ENCODE measurements around the gene PLEKHO1.
A peak's percentile ranks its signal among the peaks of the same experiment; 100 is the strongest.
"Not testable (repeated sequence)": the region's sequence is repeated elsewhere in the genome, so short reads cannot be mapped to it uniquely, and the experiment has no call there.

PLEKHO1 gene

DNA sequence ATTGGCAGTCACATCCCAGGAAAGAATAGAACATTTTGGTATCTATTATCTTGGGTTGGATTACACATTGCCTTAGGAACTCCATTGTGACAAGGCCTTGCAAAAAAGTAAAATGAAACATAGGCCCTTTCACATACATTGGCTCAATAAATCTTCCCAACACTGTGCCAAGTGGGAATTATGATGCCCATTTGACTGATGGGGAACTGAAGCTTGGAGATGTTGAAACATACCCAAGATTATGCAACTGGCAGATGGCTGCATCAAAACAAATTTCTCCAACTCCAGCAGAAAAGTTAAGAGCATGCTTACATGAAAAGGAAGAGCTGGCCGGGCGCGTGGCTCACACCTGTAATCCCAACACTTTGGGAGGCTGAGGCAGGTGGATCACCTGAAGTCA lies 26.9 kb downstream of the PLEKHO1 start:
- no peak for DNase-seq

DNA sequence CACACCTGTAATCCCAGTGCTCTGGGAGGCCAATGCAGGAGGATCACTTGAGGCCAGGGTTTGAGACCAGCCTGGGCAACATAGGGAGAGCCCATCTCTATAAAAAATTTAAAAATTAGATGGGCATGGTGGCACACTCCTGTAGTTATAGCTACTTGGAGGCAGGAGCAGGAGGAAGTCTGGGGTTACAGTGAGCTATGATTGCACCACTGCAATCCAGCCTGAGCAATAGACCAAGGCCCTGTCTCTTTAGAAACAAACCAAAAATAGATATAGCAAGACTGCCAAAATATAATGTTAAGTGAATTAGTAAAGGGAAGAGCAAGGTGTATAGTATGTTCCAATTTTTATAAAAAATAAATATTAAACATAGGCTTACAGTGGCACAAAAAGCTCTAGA lies 28.8 kb downstream of the PLEKHO1 start:
- no peak for DNase-seq

- no peak for DNase-seq
Measured at GRCh38 chr1:150179867-150180266, 30.2 kb downstream of the PLEKHO1 start.

- DNase-seq = no peak
Measured at GRCh38 chr1:150180474-150180873, 30.8 kb downstream of the PLEKHO1 start.

- no peak for DNase-seq
Measured at GRCh38 chr1:150182247-150182646, 32.5 kb downstream of the PLEKHO1 start.

GRCh38 chr1:150183061-150183460 lies 33.3 kb downstream of the PLEKHO1 start:
- DNase-seq = no peak

GRCh38 chr1:150185481-150185880 lies 35.8 kb downstream of the PLEKHO1 start:
- DNase-seq = no peak

GRCh38 chr1:150186438-150186788 lies 36.7 kb downstream of the PLEKHO1 start:
- DNase-seq = not testable (repeated sequence)

DNA sequence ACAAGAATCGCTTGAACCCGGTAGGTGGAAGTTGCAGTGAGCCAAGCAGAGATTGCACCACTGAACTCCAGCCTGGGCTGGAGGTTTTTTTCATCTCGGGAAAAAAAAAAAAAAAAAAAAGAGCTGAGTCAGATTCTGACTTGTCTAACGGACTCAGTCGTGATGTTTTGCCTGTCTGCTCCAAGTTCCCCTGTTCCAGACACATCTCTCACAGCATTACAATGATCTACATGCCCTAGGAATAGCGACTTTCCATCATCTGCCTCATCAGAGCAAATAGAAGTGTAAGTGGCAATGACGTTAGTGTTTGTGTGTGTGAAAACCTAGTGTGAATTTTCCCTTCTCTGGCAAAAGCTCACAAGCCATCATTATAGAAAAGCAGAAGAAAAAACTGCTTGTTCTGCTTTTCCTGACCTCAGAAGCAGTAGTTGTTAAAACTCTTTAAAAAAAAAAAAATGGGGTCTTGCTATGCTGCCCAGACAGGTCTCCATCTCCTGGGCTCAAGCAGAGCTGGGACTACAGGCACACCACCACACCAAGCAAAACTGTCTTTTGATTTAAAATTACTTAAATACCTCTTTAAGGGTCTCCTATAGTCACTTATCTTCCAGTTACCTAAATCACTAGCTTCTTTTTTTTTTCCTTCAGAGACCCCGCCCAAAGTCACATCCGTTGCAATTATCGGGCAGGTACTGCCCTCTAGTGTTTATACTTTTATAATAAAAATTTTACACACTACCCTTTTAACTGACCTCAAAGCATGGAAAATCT lies 37.3 kb downstream of the PLEKHO1 start:
- DNase-seq = peak; percentile 38 to 63

DNA sequence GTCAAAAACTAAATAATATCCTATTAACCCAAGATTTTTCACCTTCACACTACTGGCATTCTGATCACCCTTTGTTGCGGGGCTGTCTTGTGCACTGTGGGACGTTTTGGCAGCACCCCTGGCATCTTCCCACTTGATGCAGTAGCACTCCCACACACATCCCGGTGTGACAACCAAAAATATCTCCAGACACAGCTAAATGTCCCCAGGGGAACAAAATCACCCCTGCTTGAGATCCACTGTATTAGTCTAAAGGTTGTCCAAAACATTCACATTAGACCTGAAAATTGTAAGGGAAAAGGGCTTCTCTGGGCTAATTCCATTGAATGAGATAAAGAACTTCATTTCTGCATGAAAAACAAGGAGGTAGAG lies 37.8 kb downstream of the PLEKHO1 start:
- DNase-seq = no peak

DNA sequence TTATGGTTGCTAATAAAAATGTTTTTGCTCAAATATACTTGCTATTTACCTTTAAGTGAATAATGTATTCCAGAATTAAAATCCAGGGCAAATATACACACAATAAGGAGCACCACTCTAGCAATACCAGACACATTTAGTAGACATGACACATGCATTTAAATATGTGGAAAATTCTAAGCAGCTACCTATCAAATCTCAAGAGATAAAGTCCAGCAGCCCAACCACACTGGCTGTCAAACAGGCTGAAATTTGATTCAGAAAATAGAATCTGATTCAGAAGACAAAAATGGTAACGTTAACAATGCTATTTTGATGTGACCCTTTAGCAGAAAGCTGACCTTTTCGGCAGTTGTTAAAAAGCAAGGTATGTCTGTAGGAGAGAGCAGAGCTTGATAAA lies 42.3 kb downstream of the PLEKHO1 start:
- no peak for DNase-seq

DNA sequence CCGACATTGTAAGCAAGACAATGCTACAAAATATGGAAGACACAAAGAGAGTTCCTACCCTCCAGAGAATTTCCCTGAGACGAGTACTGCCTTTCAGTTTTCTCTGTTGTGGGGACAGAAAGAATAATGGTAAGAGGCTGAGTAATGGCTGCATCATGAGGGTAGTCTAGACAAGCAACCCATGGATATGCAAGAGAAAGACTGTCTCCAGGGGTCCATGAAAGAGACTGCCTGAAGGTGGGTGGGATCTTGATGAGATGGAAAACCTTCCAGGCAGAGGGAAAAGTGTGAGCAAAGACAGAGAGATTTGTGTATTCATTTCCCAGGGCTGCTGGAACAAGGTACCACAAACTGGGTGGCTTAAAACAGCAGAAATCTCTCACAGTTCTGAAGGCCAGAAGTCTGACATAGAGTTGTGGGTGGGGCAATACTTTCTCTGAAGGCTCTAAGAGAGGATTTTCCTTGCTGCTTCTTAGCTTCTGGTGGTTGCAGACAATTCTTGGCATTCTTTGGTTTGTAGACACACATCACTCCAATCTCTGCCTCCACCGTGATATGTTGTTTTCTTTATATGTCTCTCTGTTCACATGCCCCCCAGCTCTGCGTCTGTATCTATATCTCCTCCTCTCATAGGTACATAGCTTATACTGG lies 44.8 kb downstream of the PLEKHO1 start:
- no peak for DNase-seq

- no peak for DNase-seq
Measured at GRCh38 chr1:150196417-150196816, 46.7 kb downstream of the PLEKHO1 start.

GRCh38 chr1:150207281-150207971 lies 57.7 kb downstream of the PLEKHO1 start:
- DNase-seq = no peak

DNA sequence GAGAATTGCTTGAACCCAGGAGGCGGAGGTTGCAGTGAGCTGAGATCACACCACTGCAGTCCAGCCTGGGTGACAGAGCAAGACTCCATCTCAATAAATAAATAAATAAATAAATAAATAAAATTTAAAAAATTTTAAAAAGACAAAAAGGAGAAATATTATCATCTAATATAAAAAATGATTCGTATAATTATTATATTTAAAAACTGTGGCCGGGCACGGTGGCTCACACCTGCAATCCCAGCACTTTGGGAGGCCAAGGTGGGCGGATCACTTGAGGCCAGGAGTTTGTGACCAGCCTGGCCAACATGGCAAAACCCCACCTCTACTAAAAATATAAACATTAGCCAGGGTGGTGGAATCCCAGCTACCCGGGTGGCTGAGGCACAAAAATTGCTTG lies 58.7 kb downstream of the PLEKHO1 start:
- not testable (repeated sequence) for DNase-seq
